ENCODE measurements around the gene RHBDD3.

Gene RHBDD3

GRCh38 chr22:29267858-29268510 lies at the start of gene RHBDD3, which contains the start of gene EWSR1:
Gene RHBDD3 (minus strand): TSS chr22:29267981. CDS start chr22:29265626, 2,355 bp downstream.
Gene EWSR1 (plus strand): TSS chr22:29268268. CDS start chr22:29268337, 69 bp downstream.
- DNase-seq: peak; percentile 80

GRCh38 chr22:29316141-29316828 lies 48.5 kb upstream of the RHBDD3 start:
- no peak for DNase-seq

- no peak for DNase-seq
These were observed 47.7 kb upstream of the RHBDD3 start, which contains the start of gene RASL10A for GRCh38 chr22:29315286-29316140. Gene RASL10A (minus strand): TSS chr22:29315697. CDS start chr22:29315246, 451 bp downstream.

- DNase-seq: no peak
These were observed 46.9 kb upstream of the RHBDD3 start for GRCh38 chr22:29314537-29315285.

- no peak for DNase-seq
These were observed 46.0 kb upstream of the RHBDD3 start for GRCh38 chr22:29313576-29314466.

GRCh38 chr22:29313126-29313575 lies 45.4 kb upstream of the RHBDD3 start:
- DNase-seq: no peak

- no peak for DNase-seq
These were observed 44.7 kb upstream of the RHBDD3 start for GRCh38 chr22:29312218-29313125.

- DNase-seq: no peak
These were observed 43.9 kb upstream of the RHBDD3 start for GRCh38 chr22:29311464-29312217.

GRCh38 chr22:29310863-29311339 lies 43.1 kb upstream of the RHBDD3 start:
- DNase-seq: peak; percentile 11

- DNase-seq: no peak
These were observed 42.5 kb upstream of the RHBDD3 start for GRCh38 chr22:29310065-29310862.

- DNase-seq: no peak
These were observed 41.7 kb upstream of the RHBDD3 start for GRCh38 chr22:29309332-29310064.

GRCh38 chr22:29308791-29309262 lies 41.0 kb upstream of the RHBDD3 start:
- DNase-seq: no peak

GRCh38 chr22:29308148-29308790 lies 40.5 kb upstream of the RHBDD3 start:
- DNase-seq: no peak

GRCh38 chr22:29307596-29308147 lies 39.9 kb upstream of the RHBDD3 start:
- DNase-seq: no peak

GRCh38 chr22:29306835-29307595 lies 39.2 kb upstream of the RHBDD3 start:
- DNase-seq: peak; percentile 14

Data from NCI-H2029 treated with DMSO at 0.1 percent for 48 hours (cell line).